HepG2 (cell line): ENCODE measurements around the gene SLC25A17. TPM values are rescaled to one million over a fixed set of nuclear protein-coding genes. Genes with fewer than 3 reads are reported as not detected.

Source experiments
- ESRRA ChIP-seq: sonication (generic); formaldehyde crosslinking; IDR thresholded peaks from 2 replicates; pipeline ENCODE4 v1.5.1; 2020; ENCODE audit warnings: mild to moderate bottlenecking, low read depth, missing genetic modification reagents
- HDAC1 ChIP-seq: sonication (generic); formaldehyde crosslinking; IDR thresholded peaks from 2 replicates; pipeline ENCODE4 v1.5.1; 2020; ENCODE audit warnings: mild to moderate bottlenecking, missing genetic modification reagents
- HMG20A ChIP-seq: IDR thresholded peaks from 2 replicates; pipeline ENCODE4 v1.6.1; 2016; ENCODE audit warnings: borderline replicate concordance
- IKZF5 ChIP-seq: IDR thresholded peaks from 2 replicates; pipeline ENCODE4 v1.6.1; 2018; ENCODE audit warnings: missing genetic modification reagents, mild to moderate bottlenecking, missing compliant biosample characterization
- KAT8 ChIP-seq: IDR thresholded peaks from 2 replicates; pipeline ENCODE4 v1.6.1; 2016; ENCODE audit warnings: missing genetic modification reagents, missing compliant biosample characterization
- NFIC ChIP-seq: IDR thresholded peaks from 2 replicates; pipeline ENCODE4 v1.6.1; 2012; ENCODE audit warnings: mild to moderate bottlenecking, low read length, inconsistent platforms
- ONECUT2 ChIP-seq: sonication (generic); formaldehyde crosslinking; IDR thresholded peaks from 2 replicates; pipeline ENCODE4 v1.4.0; 2020; ENCODE audit warnings: missing genetic modification reagents
- PATZ1 ChIP-seq: sonication (generic); formaldehyde crosslinking; IDR thresholded peaks from 2 replicates; pipeline ENCODE4 v1.4.0; 2020; ENCODE audit warnings: missing genetic modification reagents
- POGK ChIP-seq: sonication (generic); formaldehyde crosslinking; conservative IDR thresholded peaks from 2 replicates; pipeline ENCODE4 v1.8.0; 2022; ENCODE audit warnings: mild to moderate bottlenecking, moderate library complexity, missing genetic modification reagents
- RFX3 ChIP-seq: IDR thresholded peaks from 2 replicates; pipeline ENCODE4 v1.6.1; 2016; ENCODE audit warnings: missing biosample characterization, missing genetic modification reagents
- SIN3A ChIP-seq: IDR thresholded peaks from 2 replicates; pipeline ENCODE4 v1.6.1; 2011; ENCODE audit warnings: low read depth, mild to moderate bottlenecking, control low read depth, low read length, borderline replicate concordance
- TCF7L2 ChIP-seq: IDR thresholded peaks from 2 replicates; pipeline ENCODE4 v1.6.1; 2011; ENCODE audit warnings: mild to moderate bottlenecking, low read depth, low read length, moderate library complexity
- U2AF2 ChIP-seq: fragments of 200-400 bp; formaldehyde crosslinking; IDR thresholded peaks from 2 replicates; pipeline ENCODE4 v1.6.1; 2017; ENCODE audit warnings: low read depth, mild to moderate bottlenecking, low read length
- ZC3H13 ChIP-seq: sonication (generic); formaldehyde crosslinking; IDR thresholded peaks from 2 replicates; pipeline ENCODE4 v1.8.1; 2023; ENCODE audit warnings: mild to moderate bottlenecking, missing genetic modification reagents, moderate library complexity
- ZNF225 ChIP-seq: sonication (generic); formaldehyde crosslinking; IDR thresholded peaks from 2 replicates; pipeline ENCODE4 v1.4.0; 2020; ENCODE audit warnings: mild to moderate bottlenecking, missing genetic modification reagents
- ZNF264 ChIP-seq: sonication (generic); formaldehyde crosslinking; IDR thresholded peaks from 2 replicates; pipeline ENCODE4 v1.4.0; 2020; ENCODE audit warnings: missing genetic modification reagents
- ZNF432 ChIP-seq: sonication (generic); formaldehyde crosslinking; IDR thresholded peaks from 2 replicates; pipeline ENCODE4 v1.5.0; 2020; ENCODE audit warnings: missing genetic modification reagents, mild to moderate bottlenecking, borderline replicate concordance
- ZNF530 ChIP-seq: sonication (generic); formaldehyde crosslinking; IDR thresholded peaks from 2 replicates; pipeline ENCODE4 v1.5.0; 2020; ENCODE audit warnings: low read depth, mild to moderate bottlenecking, missing genetic modification reagents
- ZNF557 ChIP-seq: sonication (generic); formaldehyde crosslinking; IDR thresholded peaks from 2 replicates; pipeline ENCODE4 v1.4.0; 2020; ENCODE audit warnings: missing genetic modification reagents
- ZNF615 ChIP-seq: sonication (generic); formaldehyde crosslinking; IDR thresholded peaks from 2 replicates; pipeline ENCODE4 v1.5.0; 2020; ENCODE audit warnings: mild to moderate bottlenecking, missing genetic modification reagents, borderline replicate concordance
- ZNF75D ChIP-seq: sonication (generic); formaldehyde crosslinking; IDR thresholded peaks from 2 replicates; pipeline ENCODE4 v1.8.1; 2023; ENCODE audit warnings: missing genetic modification reagents, mild to moderate bottlenecking, borderline replicate concordance
- ZNF781 ChIP-seq: sonication (generic); formaldehyde crosslinking; IDR thresholded peaks from 2 replicates; pipeline ENCODE4 v1.5.1; 2020; ENCODE audit warnings: borderline replicate concordance, mild to moderate bottlenecking, missing genetic modification reagents; ENCODE audit errors: not compliant biosample characterization
- ZXDC ChIP-seq: sonication (generic); formaldehyde crosslinking; IDR thresholded peaks from 2 replicates; pipeline ENCODE4 v1.5.0; 2020; ENCODE audit warnings: mild to moderate bottlenecking, missing genetic modification reagents
- polyA plus RNA-seq, 8 experiments: library from polyadenylated mRNA; depleted of rRNA in 3 of 8; stranded (reverse) in 7 of 8; unstranded in 1 of 8; fragments of >200 nt; fragmentation: Illumina TruSeq in 4 of 8; extraction: Trizol in 4 of 8; gene quantifications; 2 replicates each; pipeline versions ENCODE4 v1.2.1 to v1.2.3, GENCODE V29; 2011 to 2016; ENCODE audit warnings: low read depth in 4 of 8, missing spikeins in 1 of 8, mixed read lengths in 1 of 8; ENCODE audit not compliant: insufficient read depth in 1 of 8
- total RNA-seq, 5 experiments: library from RNA; depleted of rRNA; stranded (reverse); fragments of >200 nt; fragmentation: Illumina TruSeq; extraction: Trizol; gene quantifications; 2 replicates each; pipeline ENCODE4 v1.2.3, GENCODE V29; 2016; ENCODE audit warnings: low read depth in 1 of 5

SLC25A17 gene
- total and polyA plus RNA-seq, 2 of the 13 experiments (the other 11 are each of a cell fraction or from before 2014, with no cell fraction given) = 15.7 to 27.9 TPM

- no peak for TF ChIP-seq ZNF75D (CRISPR knock-in tag)
- TF ChIP-seq ONECUT2 = no peak
- peak; percentile 46 for TF ChIP-seq ZNF225
- no peak for TF ChIP-seq RFX3 (CRISPR knock-in tag)
- no peak for TF ChIP-seq ZXDC (CRISPR knock-in tag)
- no peak for TF ChIP-seq ZNF432 (CRISPR knock-in tag)
- TF ChIP-seq ZNF615 = no peak
- TF ChIP-seq POGK (CRISPR knock-in tag) = 0 out of 2 replicates have a peak, but pooled peaks have one; percentile 24
- TF ChIP-seq SIN3A = 0 out of 2 replicates have a peak, but pooled peaks have one; percentile 18
- peak; percentile 73; the same call in 1 of the 2 replicates for TF ChIP-seq HDAC1 (CRISPR knock-in tag)
- TF ChIP-seq HMG20A = no peak
- no peak for TF ChIP-seq ESRRA
- TF ChIP-seq ZNF530 = no peak
- no peak for TF ChIP-seq ZNF781 (CRISPR knock-in tag)
- TF ChIP-seq ZC3H13 (CRISPR knock-in tag) = peak; percentile 72; the same call in 1 of the 2 replicates
- TF ChIP-seq KAT8 (CRISPR knock-in tag) = peak; percentile 83
- TF ChIP-seq U2AF2 = no peak
- no peak; the same call in 1 of the 2 replicates for TF ChIP-seq IKZF5
- no peak for TF ChIP-seq ZNF264 (CRISPR knock-in tag)
- TF ChIP-seq NFIC = no peak
- peak; percentile 79 for TF ChIP-seq PATZ1 (CRISPR knock-in tag)
- no peak for TF ChIP-seq TCF7L2
- no peak for TF ChIP-seq ZNF557
Observed at GRCh38 chr22:40818747-40819598, at the start of gene SLC25A17 (continued).
